DMS 273 (cell line): Measurements from ENCODE around the gene SYNGAP1.

Experiments used
- DNase-seq: peaks from one replicate; lab custom pipeline; 2025; ENCODE audit not compliant: unreplicated experiment; lab: John Stamatoyannopoulos, UW

Gene SYNGAP1

DNA sequence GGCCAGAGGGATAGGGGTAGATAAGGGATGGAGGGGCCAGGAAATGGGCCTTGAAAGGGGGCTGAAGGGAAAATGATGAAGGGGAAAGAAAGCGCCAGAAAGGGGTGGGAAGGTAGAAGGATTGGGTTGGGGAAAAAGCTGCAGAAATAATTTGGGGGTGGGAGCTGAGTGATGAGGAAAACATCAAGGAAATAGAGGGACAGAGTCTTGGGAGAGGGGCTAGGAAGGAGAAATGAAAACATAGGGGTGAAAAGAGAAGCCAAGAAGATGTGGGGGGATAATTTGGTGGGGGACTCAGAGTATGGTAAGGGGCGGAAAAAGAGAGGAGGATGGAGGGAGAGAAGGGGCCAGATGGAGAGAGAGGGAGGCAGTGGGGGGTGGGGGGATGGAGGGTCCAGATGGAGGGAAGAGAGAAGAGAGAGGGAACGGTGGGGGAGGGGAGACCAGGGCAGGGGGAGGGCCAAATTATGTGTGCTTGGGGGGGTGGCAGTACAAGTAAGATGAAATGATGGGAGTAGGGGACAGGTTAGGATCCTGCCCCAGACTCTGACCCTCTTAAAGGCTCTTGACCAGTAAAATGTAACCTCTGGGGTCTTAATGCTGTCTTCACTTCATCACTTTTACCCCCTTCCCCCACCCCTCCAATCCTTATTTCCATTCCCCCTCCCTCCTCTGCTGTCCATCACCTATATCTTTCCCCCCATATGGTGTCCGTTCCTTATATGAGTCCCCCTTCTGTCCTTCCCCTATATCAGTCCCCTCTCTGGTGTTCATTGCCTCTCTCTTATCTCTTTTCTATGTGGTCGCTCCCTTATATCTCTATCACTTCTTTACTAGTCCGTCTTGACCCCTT is 852 bp downstream of the SYNGAP1 start:
- peak; percentile 76 for DNase-seq

GRCh38 chr6:33421344-33421643 is 1.4 kb downstream of the SYNGAP1 start:
- DNase-seq = no peak

- no peak for DNase-seq
These were observed 3.9 kb downstream of the SYNGAP1 start for GRCh38 chr6:33423777-33424176.

DNA sequence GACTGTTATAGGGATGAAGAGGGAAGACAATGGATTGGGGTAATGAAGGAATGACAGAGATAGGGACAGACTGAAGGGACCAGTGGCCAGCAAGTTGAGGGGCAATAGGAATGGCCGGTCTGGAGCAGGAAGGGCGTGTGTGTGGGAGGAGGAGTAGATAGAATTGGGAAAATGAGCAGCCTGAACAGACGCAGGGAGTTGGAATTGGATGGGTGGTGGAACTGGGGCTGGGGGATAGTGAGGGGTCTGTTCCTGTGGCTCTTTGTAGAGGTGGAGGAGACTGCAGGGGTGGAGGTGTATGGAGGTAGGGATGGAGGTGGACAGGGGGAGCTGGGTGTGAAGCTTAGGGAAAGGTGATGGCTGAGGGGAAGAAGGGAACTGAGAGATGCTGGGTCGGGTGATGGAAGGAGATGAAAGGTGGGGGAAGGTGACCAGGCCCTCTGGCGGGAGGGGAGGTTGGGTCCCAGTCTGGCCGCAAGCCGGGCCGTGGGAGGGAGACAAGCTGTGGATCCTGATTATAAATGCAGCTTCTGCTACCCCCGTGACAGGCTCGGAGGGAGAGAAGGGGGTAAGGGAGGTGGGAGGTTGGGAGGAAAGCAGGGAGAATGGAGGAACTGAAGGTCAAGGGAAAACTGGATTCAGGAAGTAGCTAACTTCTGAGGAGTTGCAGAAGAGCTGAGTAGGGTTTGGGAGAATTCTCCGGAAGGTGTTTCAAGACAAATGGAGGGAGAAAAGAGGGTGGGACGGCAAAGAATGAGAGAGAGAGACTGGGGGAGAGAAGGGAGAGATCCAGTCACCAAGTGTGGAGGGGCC is 5.2 kb downstream of the SYNGAP1 start:
- peak; percentile 72 for DNase-seq

GRCh38 chr6:33425668-33426577 is 6.1 kb downstream of the SYNGAP1 start:
- peak; percentile 95 for DNase-seq

GRCh38 chr6:33426590-33427511 is 7.0 kb downstream of the SYNGAP1 start:
- DNase-seq = peak; percentile 67

DNA sequence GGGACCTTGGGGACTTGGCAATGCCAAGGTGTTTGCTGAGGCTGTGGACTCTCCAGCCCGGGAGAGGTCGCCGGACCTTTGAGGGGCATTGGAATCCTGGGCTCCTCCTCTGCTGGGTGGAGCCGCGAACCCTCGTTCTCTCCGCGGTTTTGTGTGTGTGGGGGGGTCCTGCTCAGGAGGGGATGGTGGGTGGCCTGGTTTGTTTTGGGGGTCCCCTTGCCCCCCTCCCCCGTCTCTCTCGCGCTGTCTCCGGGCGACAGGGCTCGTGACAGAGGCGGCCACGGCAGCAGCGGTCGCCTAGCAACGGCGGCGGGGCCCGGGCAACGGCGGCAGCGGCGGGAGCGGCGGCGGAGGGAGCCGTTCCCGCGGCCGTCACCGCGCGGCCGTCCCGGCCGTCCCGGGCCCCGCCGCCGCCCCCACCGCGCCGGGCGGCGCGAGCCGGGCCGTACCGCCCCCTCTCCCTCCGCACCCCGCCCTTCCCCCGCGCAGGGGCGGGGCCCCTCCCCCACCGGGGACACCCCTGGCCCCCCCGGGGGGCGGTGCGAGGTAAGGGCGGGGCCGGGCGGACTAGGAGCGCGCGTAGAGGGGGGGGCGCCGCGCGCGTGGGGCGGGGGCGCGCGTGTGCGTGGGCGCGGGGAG is 7.8 kb downstream of the SYNGAP1 start:
- peak; percentile 64 for DNase-seq

- DNase-seq = peak; percentile 72
These were observed 8.5 kb downstream of the SYNGAP1 start for GRCh38 chr6:33428224-33428965.

- peak; percentile 26 for DNase-seq
These were observed 9.3 kb downstream of the SYNGAP1 start for GRCh38 chr6:33428966-33429749.

DNA sequence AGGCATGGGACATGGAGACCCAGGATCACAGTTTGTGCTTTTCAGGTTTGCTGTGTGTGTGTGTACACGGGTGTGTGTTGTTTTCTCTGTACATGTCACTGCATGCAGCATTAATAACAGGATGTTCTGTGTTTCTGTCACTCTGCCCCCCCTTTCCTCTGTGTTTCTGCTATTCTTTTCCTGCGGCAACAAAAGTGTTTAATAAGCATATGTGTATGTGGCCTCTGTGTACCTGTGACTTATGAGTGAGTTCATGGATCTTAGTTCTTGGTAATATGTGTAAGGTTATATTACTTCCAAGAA is 9.8 kb downstream of the SYNGAP1 start:
- no peak for DNase-seq

DNA sequence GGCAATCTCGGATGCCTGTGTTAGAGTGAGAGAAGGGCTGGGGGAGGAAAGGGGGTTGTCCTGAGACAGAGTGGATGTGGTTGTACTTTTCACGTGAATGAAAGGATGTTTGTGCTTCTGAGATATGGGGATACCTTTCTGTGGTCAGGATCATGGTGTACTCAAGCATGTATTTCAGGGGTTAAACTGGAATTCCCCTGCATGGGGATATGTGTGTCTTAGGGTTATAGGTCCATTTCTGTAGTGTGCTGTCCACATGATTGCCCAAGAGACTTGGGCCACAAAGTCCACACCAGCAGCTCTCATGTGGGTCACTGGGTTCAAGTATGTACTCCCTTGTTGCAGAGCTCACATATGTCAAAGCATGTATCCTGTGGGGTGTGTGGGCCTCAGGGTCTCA is 10.5 kb downstream of the SYNGAP1 start:
- DNase-seq = no peak

DNA sequence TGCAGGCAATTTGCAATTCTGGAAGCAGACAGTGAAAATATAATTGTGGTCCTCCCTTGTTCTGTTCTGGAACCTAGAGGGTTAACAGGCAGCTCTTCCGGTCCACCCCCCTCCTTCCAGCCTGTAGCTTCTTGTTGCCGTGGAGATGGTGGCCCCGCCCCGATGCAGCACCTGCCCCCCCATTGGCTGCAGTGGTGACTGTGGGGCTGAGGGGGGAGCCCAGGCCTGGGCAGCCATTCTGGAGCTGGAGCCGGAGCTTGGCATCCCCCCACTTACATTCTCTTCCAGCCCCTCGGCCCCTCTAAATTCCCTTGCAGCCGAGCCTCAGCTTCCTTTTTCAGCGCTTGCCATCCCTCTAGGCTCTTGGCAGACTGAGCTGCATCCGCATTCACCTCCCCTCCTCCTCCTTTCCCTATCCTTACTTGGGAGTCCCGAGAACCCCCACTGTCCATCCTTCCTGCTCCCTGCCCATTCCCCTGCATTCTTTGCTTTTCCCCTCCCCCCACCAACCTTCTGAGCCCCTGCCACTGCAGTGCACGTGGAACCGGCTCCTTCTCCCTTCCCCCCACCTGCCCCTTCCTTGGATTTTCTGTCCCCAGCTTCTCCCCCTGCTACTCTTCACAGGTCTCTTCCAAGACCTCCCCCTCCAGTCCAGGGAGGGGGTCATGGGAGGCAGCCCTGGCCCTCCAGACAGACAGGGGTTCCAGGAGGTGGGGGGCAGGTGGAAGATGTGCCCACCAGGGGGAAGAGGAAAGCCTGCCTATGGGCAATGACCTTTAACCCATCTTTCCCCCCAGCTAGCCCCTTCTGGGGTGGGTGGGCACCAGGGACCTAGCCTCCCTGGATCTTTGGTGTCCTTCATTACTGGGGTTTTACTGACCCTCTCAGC is 11.4 kb downstream of the SYNGAP1 start:
- DNase-seq = peak; percentile 81

- no peak for DNase-seq
These were observed 12.1 kb downstream of the SYNGAP1 start for GRCh38 chr6:33431880-33432541.

GRCh38 chr6:33432546-33432945 is 12.7 kb downstream of the SYNGAP1 start:
- DNase-seq = no peak

GRCh38 chr6:33433001-33433543 is 13.2 kb downstream of the SYNGAP1 start:
- no peak for DNase-seq

GRCh38 chr6:33433544-33434191 is 13.8 kb downstream of the SYNGAP1 start:
- DNase-seq = no peak
